ENCODE measurements around the gene SLAMF7. TPM values are rescaled to one million over a fixed set of nuclear protein-coding genes. Genes with fewer than 3 reads are reported as not detected.

SLAMF7 gene
- total and polyA plus RNA-seq, 2 of the 8 experiments (the other 6 are each of a cell fraction or from before 2014, with no cell fraction given), result not detected

DNA sequence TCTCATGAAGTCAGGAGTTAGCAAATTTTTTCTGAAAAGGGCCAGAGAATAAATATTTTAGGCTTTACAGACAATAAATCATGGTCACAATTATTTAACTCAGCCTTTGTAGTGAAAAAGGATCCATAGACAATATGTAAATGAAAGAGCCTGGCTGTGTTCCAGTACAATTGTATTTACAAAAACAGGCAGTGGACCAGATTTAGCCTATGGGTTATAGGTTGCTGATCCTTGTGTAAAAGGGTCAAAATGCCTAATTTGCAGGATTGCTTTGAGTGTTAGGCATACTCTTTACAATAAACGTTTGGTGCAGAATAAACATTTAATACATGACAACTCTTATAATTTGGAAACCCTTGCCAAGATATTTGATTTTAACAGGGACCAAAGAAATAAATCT lies 6.5 kb downstream of the SLAMF7 start:
- no peaks in the 10 kb centered on the region for H3K27me3 ChIP-seq (replicated peaks in 1 of 4; ENCODE audit: control insufficient read depth in 3 of 4, extremely low read depth in 1 of 4, insufficient read depth in 3 of 4, low read length in 3 of 4)
- H3K56ac ChIP-seq (replicated peaks; ENCODE audit: insufficient read length, low read depth, low read length), result no peak overlapping the region
- no peak overlapping the region for H2BK15ac ChIP-seq (ENCODE audit: low read length)
- no peak overlapping the region for H3K4me2 ChIP-seq (ENCODE audit: insufficient read depth in 1 of 2, low read depth in 2 of 2, low read length in 2 of 2)
- no peaks in the 10 kb centered on the region for H3K79me1 ChIP-seq (ENCODE audit: low read depth, low read length)
- H3K4me1 ChIP-seq (replicated peaks in 1 of 4; ENCODE audit: control insufficient read depth in 3 of 4, insufficient read depth in 4 of 4, low read length in 3 of 4), result peaks cover 0 to 5% (median 0%) of the 10 kb centered on the region in 4 experiments; a peak in 2 of 7 replicates
- no peaks in the 10 kb centered on the region for H3K79me2 ChIP-seq (ENCODE audit: control insufficient read depth in 1 of 2, insufficient read depth in 2 of 2, low read length in 2 of 2)
- no peaks in the 10 kb centered on the region for H4K20me1 ChIP-seq (replicated peaks in 1 of 2; ENCODE audit: control insufficient read depth in 1 of 2, insufficient read depth in 2 of 2, low read length in 2 of 2)
- no peak overlapping the region for H3K18ac ChIP-seq (ENCODE audit: extremely low read depth, low read length)
- H4K91ac ChIP-seq (replicated peaks; ENCODE audit: insufficient read length, low read length), result no peak overlapping the region
- H2AFZ ChIP-seq (ENCODE audit: low read length), result no peak overlapping the region
- no peaks in the 10 kb centered on the region for H3K36me3 ChIP-seq (ENCODE audit: control insufficient read depth in 2 of 4, insufficient read depth in 4 of 4, low read length in 3 of 4)
- no peak overlapping the region for H3K23ac ChIP-seq (ENCODE audit: insufficient read length)
- FAIRE-seq (no peak), DNase-seq (ENCODE audit: low read depth in 1 of 2, low spot score in 2 of 2) (no peak)
- H2BK120ac ChIP-seq (replicated peaks; ENCODE audit: low read depth, low read length), result no peak overlapping the region
- no peak overlapping the region for H3K9ac ChIP-seq (replicated peaks in 1 of 4; ENCODE audit: extremely low read depth in 1 of 4, low read depth in 3 of 4, low read length in 3 of 4)
- H3K27ac ChIP-seq (ENCODE audit: low read depth, low read length), result no peak overlapping the region
- H4K5ac ChIP-seq (ENCODE audit: insufficient read length, low read depth, low read length), result no peak overlapping the region
- ChIA-PET POLR2A (ENCODE audit: partially characterized antibody) (no interaction called here), CTCF (ENCODE audit: partially characterized antibody) (interaction anchor here (1.0 to 6.5 kb wide), 5 partner anchors 21 to 36 kb away, joined by 3 to 63 read pairs (median 10); no protein-coding TSS in a partner anchor)
- no peak overlapping the region for H3K4ac ChIP-seq (replicated peaks; ENCODE audit: insufficient read length, low read depth, low read length)
- no peaks in the 10 kb centered on the region for H3K23me2 ChIP-seq (ENCODE audit: low read depth, low read length)
- H3K14ac ChIP-seq (ENCODE audit: insufficient read length), result no peak overlapping the region
- WGBS, 2 experiments (ENCODE audit: extremely low coverage in 1 of 2, insufficient coverage in 1 of 2, insufficient read length in 1 of 2, insufficient replicate concordance in 2 of 2, low coverage in 1 of 2, low lambda C conversion rate in 2 of 2, missing lambda C conversion rate in 1 of 2), result 82% methylated on average over 1 of the region's 1 CpG; no CpG with 5 or more reads in 1 of the 2 experiments
- no peak overlapping the region for H4K8ac ChIP-seq (ENCODE audit: extremely low read depth, insufficient read depth, low read length)
- H2BK5ac ChIP-seq (ENCODE audit: low read depth, low read length), result no peak overlapping the region
- H3K4me3 ChIP-seq (ENCODE audit: extremely low read depth in 1 of 4, insufficient read depth in 2 of 4, low read depth in 3 of 4, low read length in 4 of 4), result no peak overlapping the region
- no peak overlapping the region for H2BK12ac ChIP-seq (ENCODE audit: low read depth, low read length)
- no peaks in the 10 kb centered on the region for H3K9me3 ChIP-seq (ENCODE audit: insufficient read depth in 2 of 2, low read depth in 1 of 2, low read length in 1 of 2)
- no peak overlapping the region for H2AK5ac ChIP-seq (ENCODE audit: low read depth, low read length)
- H2BK20ac ChIP-seq (ENCODE audit: low read length), result no peak overlapping the region
- TF ChIP-seq KDM5A (IDR thresholded peaks at IDR 0.05; ENCODE audit: low read length), result no peak
- TF ChIP-seq ZNF274 (IDR thresholded peaks at IDR 0.05; ENCODE audit: borderline replicate concordance, extremely low read depth, low read length), result no peak
- TF ChIP-seq EP300 (IDR thresholded peaks at IDR 0.05; ENCODE audit: borderline replicate concordance in 1 of 2, low read depth in 2 of 2, low read length in 2 of 2), result no peak
- TF ChIP-seq POLR2A (IDR thresholded peaks at IDR 0.05; ENCODE audit: control extremely low read depth in 1 of 2, low read depth in 2 of 2, low read length in 2 of 2), result no peak
- TF ChIP-seq TAF7 (optimal IDR thresholded peaks at IDR 0.05; ENCODE audit: borderline replicate concordance, low read depth, low read length), result no peak
- TF ChIP-seq SRF (IDR thresholded peaks at IDR 0.05; ENCODE audit: low read depth, low read length), result no peak
- TF ChIP-seq, protein P1, sequence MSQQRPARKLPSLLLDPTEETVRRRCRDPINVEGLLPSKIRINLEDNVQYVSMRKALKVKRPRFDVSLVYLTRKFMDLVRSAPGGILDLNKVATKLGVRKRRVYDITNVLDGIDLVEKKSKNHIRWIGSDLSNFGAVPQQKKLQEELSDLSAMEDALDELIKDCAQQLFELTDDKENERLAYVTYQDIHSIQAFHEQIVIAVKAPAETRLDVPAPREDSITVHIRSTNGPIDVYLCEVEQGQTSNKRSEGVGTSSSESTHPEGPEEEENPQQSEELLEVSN (IDR thresholded peaks at IDR 0.05), result no peak
- TF ChIP-seq RXRA (IDR thresholded peaks at IDR 0.05; ENCODE audit: insufficient read depth, low read depth, low read length), result no peak
- no peak for TF ChIP-seq GABPA (IDR thresholded peaks at IDR 0.05; ENCODE audit: borderline replicate concordance, insufficient read depth, low read length)
- no peak for TF ChIP-seq CEBPB (IDR thresholded peaks at IDR 0.05; ENCODE audit: low read depth, low read length)
- no peak for TF ChIP-seq BACH1 (IDR thresholded peaks at IDR 0.05; ENCODE audit: low read length)
- no peak for TF ChIP-seq RNF2 (IDR thresholded peaks at IDR 0.05; ENCODE audit: borderline replicate concordance, low read depth, low read length, missing control alignments, poor library complexity, severe bottlenecking)
- TF ChIP-seq RAD21 (IDR thresholded peaks at IDR 0.05 in 1 of 2, conservative IDR thresholded peaks at IDR 0.05 in 1 of 2; ENCODE audit: low read depth in 2 of 2, low read length in 2 of 2), result no peak

All from H1 (cell line).